GM23338 (cell line): ENCODE results near the gene BPTF. TPM values are rescaled to one million over a fixed set of nuclear protein-coding genes. Genes with fewer than 3 reads are reported as not detected.
A peak's percentile ranks its signal among the peaks of the same experiment; 100 is the strongest.
"Not testable (repeated sequence)": the region's sequence is repeated elsewhere in the genome, so short reads cannot be mapped to it uniquely, and the experiment has no call there.

Experiments
- ATAC-seq: fragments of 200-7000 bp; cut with Tn5 transposase; 3 replicates; pipeline ENCODE4 v1.9.1; 2020
- DNase-seq: peaks from one replicate; pipeline ENCODE4 v3.0.0-alpha.2; 2015; ENCODE audit warnings: low spot score
- H2AFZ ChIP-seq: fragments of 200-600 bp; sonication (generic); 2 replicates; pipeline ENCODE4 v1.8.0; 2016; ENCODE audit warnings: antibody characterized with exemption, mild to moderate bottlenecking, moderate library complexity
- H3F3A ChIP-seq: fragments of 200-600 bp; sonication (generic); replicated peaks from 2 replicates; pipeline ENCODE4 v1.8.0; 2017; ENCODE audit warnings: antibody characterized with exemption, mixed run types, low read depth
- H3K27ac ChIP-seq: fragments of 200-600 bp; sonication (generic); 2 replicates; pipeline ENCODE4 v1.6.1; 2016; ENCODE audit warnings: low read depth
- H3K27me3 ChIP-seq: fragments of 200-600 bp; sonication (generic); 2 replicates; pipeline ENCODE4 v1.8.0; 2016; ENCODE audit warnings: mild to moderate bottlenecking, mixed run types, moderate library complexity; ENCODE audit not compliant: insufficient read depth
- H3K36me3 ChIP-seq: fragments of 200-600 bp; sonication (generic); 2 replicates; pipeline ENCODE4 v1.8.0; 2016; ENCODE audit warnings: mild to moderate bottlenecking; ENCODE audit not compliant: insufficient read depth
- H3K4me1 ChIP-seq: fragments of 200-600 bp; sonication (generic); 2 replicates; pipeline ENCODE4 v1.8.0; 2016; ENCODE audit warnings: mild to moderate bottlenecking, moderate library complexity; ENCODE audit not compliant: insufficient read depth
- H3K4me2 ChIP-seq: fragments of 200-600 bp; sonication (generic); 2 replicates; pipeline ENCODE4 v1.7.1; 2017; ENCODE audit warnings: mixed run types
- H3K4me3 ChIP-seq: fragments of 200-600 bp; sonication (generic); 2 replicates; pipeline ENCODE4 v1.6.1; 2016; ENCODE audit warnings: mixed run types
- H3K79me2 ChIP-seq: fragments of 200-600 bp; sonication (generic); replicated peaks from 2 replicates; pipeline ENCODE4 v1.8.0; 2017; ENCODE audit warnings: mild to moderate bottlenecking; ENCODE audit not compliant: insufficient read depth
- H3K9me2 ChIP-seq: fragments of 200-600 bp; sonication (generic); 2 replicates; pipeline ENCODE4 v1.8.0; 2017; ENCODE audit not compliant: insufficient read depth
- H4K20me1 ChIP-seq: fragments of 200-600 bp; sonication (generic); replicated peaks from 2 replicates; pipeline ENCODE4 v1.8.0; 2017; ENCODE audit warnings: mild to moderate bottlenecking; ENCODE audit not compliant: insufficient read depth
- H3K27ac Mint-ChIP-seq: 2 replicates; pipeline ENCODE4 v1.8.0; 2020; ENCODE audit warnings: inconsistent platforms, mild to moderate bottlenecking, moderate library complexity, mixed read lengths
- H3K27me3 Mint-ChIP-seq: 3 replicates; pipeline ENCODE4 v1.8.0; 2022; ENCODE audit warnings: low read depth, mild to moderate bottlenecking, moderate library complexity, mixed read lengths, inconsistent platforms; ENCODE audit not compliant: insufficient read depth, poor library complexity
- H3K36me3 Mint-ChIP-seq: 3 replicates; pipeline ENCODE4 v1.8.0; 2021; ENCODE audit warnings: low read depth, mild to moderate bottlenecking, inconsistent platforms, moderate library complexity, mixed read lengths
- H3K4me1 Mint-ChIP-seq: 3 replicates; pipeline ENCODE4 v1.8.0; 2020; ENCODE audit warnings: mild to moderate bottlenecking, inconsistent platforms, mixed read lengths
- H3K4me3 Mint-ChIP-seq: 3 replicates; pipeline ENCODE4 v1.8.0; 2021; ENCODE audit warnings: moderate library complexity, mild to moderate bottlenecking, inconsistent platforms, mixed read lengths
- H3K9me3 Mint-ChIP-seq: 3 replicates; pipeline ENCODE4 v1.8.0; 2020; ENCODE audit warnings: moderate library complexity, mild to moderate bottlenecking, inconsistent platforms, mixed read lengths
- CREB1 ChIP-seq: fragments of 250-450 bp; sonication (Bioruptor Pico); IDR thresholded peaks from 2 replicates; pipeline ENCODE4 v1.5.0; 2020; ENCODE audit warnings: low read depth, mild to moderate bottlenecking, moderate library complexity
- CTCF ChIP-seq, 2 experiments: fragments of 200-600 bp in 1 of 2; sonication (generic) in 1 of 2; conservative IDR thresholded peaks; 2 replicates each; pipeline versions ENCODE4 v1.5.1 to v1.6.1; 2016 to 2017; ENCODE audit warnings: antibody characterized with exemption in 2 of 2, low read depth in 2 of 2, mild to moderate bottlenecking in 2 of 2, moderate library complexity in 1 of 2
- ETS1 ChIP-seq: IDR thresholded peaks from 2 replicates; pipeline ENCODE4 v1.6.1; 2016; ENCODE audit warnings: antibody characterized with exemption
- EZH2 ChIP-seq: fragments of 200-600 bp; sonication (generic); IDR thresholded peaks from one replicate; pipeline ENCODE4 v1.8.0; 2017; ENCODE audit warnings: antibody characterized with exemption, mild to moderate bottlenecking, low read depth; ENCODE audit not compliant: unreplicated experiment
- EZH2phosphoT487 ChIP-seq: fragments of 200-600 bp; sonication (generic); IDR thresholded peaks from one replicate; pipeline ENCODE4 v1.8.1; 2018; ENCODE audit warnings: antibody characterized with exemption; ENCODE audit not compliant: unreplicated experiment
- JUNB ChIP-seq: IDR thresholded peaks from one replicate; pipeline ENCODE4 v1.6.1; 2016; ENCODE audit warnings: antibody characterized with exemption; ENCODE audit not compliant: unreplicated experiment
- NANOG ChIP-seq: IDR thresholded peaks from 2 replicates; pipeline ENCODE4 v1.6.1; 2016; ENCODE audit warnings: antibody characterized with exemption, borderline replicate concordance
- POLR2AphosphoS5 ChIP-seq: IDR thresholded peaks from 2 replicates; pipeline ENCODE4 v1.6.1; 2016; ENCODE audit warnings: antibody characterized with exemption, low read depth
- STAT1 ChIP-seq: IDR thresholded peaks from one replicate; pipeline ENCODE4 v1.6.1; 2016; ENCODE audit warnings: antibody characterized with exemption; ENCODE audit not compliant: unreplicated experiment
- ZNF114 ChIP-seq: fragments of 250-450 bp; sonication (Bioruptor Pico); IDR thresholded peaks from 2 replicates; pipeline ENCODE4 v1.5.0; 2020; ENCODE audit warnings: mild to moderate bottlenecking, moderate library complexity
- ZNF331 ChIP-seq: fragments of 250-450 bp; sonication (Bioruptor Pico); IDR thresholded peaks from 2 replicates; pipeline ENCODE4 v1.5.0; 2020; ENCODE audit warnings: low read depth, mild to moderate bottlenecking, moderate library complexity
- polyA plus RNA-seq: library from polyadenylated mRNA; unstranded; fragments of >200 nt; fragmentation: Nextera tagmentation; extraction: Ambion mirVana; gene quantifications from 2 replicates; pipeline ENCODE4 v1.2.1, GENCODE V29; 2016
- total RNA-seq: library from RNA; depleted of rRNA; stranded (reverse); fragments of >200 nt; shearing (Covaris generic); gene quantifications from 2 replicates; pipeline ENCODE4 v1.2.3, GENCODE V29; 2014
- TF ChIP-seq, protein P1 (sequence below): IDR thresholded peaks from one replicate; pipeline ENCODE4 v1.6.1; 2018; ENCODE audit warnings: antibody characterized with exemption; ENCODE audit not compliant: unreplicated experiment

BPTF gene
- total and polyA plus RNA-seq, 2 experiments from 2014 or later = 161 to 179 TPM

DNA sequence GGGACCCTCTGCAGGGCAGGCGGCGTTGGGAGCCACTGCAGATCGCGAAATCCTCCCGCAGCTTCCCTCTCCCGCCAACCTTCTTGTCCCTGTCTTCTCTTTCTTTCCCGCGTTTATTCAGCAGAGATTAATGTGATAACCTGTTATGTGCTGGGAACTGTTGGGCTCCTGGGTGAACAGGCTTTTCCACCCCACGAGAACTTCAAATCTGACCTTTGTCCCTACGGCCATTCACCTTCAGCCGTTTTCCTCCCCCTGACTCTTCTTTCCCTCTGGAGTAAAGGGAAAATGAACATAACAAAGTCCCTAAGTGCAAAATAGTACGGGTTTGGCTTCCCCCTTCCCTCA, 195.1 kb downstream of the BPTF start:
- H3K27me3 Mint-ChIP-seq = peaks cover 30% of the 10 kb centered on the region
- Histone ChIP-seq H3K4me1 (peaks cover 6% of the 10 kb centered on the region), H3K9me2 (no peaks in the 10 kb centered on the region), H3K4me2 (peak overlapping the region; percentile 86), H3K4me3 (peak overlapping the region; percentile 70), H4K20me1 (no peaks in the 10 kb centered on the region), H3K27me3 (no peaks in the 10 kb centered on the region), H3K36me3 (no peaks in the 10 kb centered on the region), H3K79me2 (no peaks in the 10 kb centered on the region), H3F3A (peaks cover 2% of the 10 kb centered on the region; the same call in 1 of the 2 replicates), H2AFZ (peak overlapping the region; percentile 83; the same call in 1 of the 2 replicates), H3K27ac (peak overlapping the region; percentile 90)
- peaks cover 5% of the 10 kb centered on the region; the same call in 2 of the 3 replicates for H3K9me3 Mint-ChIP-seq
- DNase-seq (no peak), ATAC-seq (peak; percentile 7)
- 0 out of 3 replicates have a peak, but pooled peaks cover 4% of the 10 kb centered on the region for H3K4me1 Mint-ChIP-seq
- no peaks in the 10 kb centered on the region for H3K36me3 Mint-ChIP-seq
- H3K4me3 Mint-ChIP-seq = peak overlapping the region; percentile 79
- TF ChIP-seq ZNF114 (CRISPR knock-in tag) (no peak), POLR2AphosphoS5 (no peak), STAT1 (no peak), NANOG (no peak), CREB1 (CRISPR knock-in tag) (no peak), EZH2phosphoT487 (no peak), JUNB (no peak), EZH2 (no peak), CTCF (conservative IDR thresholded peaks at IDR 0.05; ENCODE audit: low read depth in 2 of 2) (no peak), ETS1 (no peak), ZNF331 (CRISPR knock-in tag) (no peak)
- TF ChIP-seq, protein P1, sequence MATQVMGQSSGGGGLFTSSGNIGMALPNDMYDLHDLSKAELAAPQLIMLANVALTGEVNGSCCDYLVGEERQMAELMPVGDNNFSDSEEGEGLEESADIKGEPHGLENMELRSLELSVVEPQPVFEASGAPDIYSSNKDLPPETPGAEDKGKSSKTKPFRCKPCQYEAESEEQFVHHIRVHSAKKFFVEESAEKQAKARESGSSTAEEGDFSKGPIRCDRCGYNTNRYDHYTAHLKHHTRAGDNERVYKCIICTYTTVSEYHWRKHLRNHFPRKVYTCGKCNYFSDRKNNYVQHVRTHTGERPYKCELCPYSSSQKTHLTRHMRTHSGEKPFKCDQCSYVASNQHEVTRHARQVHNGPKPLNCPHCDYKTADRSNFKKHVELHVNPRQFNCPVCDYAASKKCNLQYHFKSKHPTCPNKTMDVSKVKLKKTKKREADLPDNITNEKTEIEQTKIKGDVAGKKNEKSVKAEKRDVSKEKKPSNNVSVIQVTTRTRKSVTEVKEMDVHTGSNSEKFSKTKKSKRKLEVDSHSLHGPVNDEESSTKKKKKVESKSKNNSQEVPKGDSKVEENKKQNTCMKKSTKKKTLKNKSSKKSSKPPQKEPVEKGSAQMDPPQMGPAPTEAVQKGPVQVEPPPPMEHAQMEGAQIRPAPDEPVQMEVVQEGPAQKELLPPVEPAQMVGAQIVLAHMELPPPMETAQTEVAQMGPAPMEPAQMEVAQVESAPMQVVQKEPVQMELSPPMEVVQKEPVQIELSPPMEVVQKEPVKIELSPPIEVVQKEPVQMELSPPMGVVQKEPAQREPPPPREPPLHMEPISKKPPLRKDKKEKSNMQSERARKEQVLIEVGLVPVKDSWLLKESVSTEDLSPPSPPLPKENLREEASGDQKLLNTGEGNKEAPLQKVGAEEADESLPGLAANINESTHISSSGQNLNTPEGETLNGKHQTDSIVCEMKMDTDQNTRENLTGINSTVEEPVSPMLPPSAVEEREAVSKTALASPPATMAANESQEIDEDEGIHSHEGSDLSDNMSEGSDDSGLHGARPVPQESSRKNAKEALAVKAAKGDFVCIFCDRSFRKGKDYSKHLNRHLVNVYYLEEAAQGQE = no peak
- H3K27ac Mint-ChIP-seq = peak overlapping the region; percentile 92

DNA sequence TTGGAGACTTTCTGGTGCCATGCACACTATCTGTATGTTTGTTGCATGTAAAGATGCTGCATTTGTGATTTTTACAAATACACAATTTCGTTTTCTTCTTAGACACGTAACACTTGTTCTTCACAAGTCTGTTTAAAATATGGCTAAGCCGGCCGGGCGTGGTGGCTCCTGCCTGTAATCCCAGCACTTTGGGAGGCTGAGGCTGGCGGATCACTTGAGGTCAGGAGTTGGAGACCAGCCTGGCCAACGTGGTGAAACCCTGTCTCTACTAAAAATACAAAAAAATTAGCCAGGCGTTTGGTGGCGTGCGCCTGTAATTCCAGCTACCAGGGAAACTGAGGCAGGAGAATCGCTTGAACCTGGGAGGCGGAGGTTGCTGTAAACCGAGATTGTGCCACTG, 195.5 kb downstream of the BPTF start:
- H3K4me3 ChIP-seq = peak overlapping the region; percentile 70
- H3K79me2 ChIP-seq, H3K9me2 ChIP-seq, H3K36me3 Mint-ChIP-seq, H3K4me1 Mint-ChIP-seq, H3F3A ChIP-seq, H3K9me3 Mint-ChIP-seq, H4K20me1 ChIP-seq, H3K27ac Mint-ChIP-seq, H3K4me1 ChIP-seq, ATAC-seq, DNase-seq, H3K27me3 ChIP-seq, H3K36me3 ChIP-seq: not testable (repeated sequence)
- peak overlapping the region; percentile 86 for H3K4me2 ChIP-seq
- peaks cover 30% of the 10 kb centered on the region for H3K27me3 Mint-ChIP-seq
- peak overlapping the region; percentile 90; the same call in 1 of the 2 replicates for H3K27ac ChIP-seq
- H2AFZ ChIP-seq = peak overlapping the region; percentile 83; the same call in 1 of the 2 replicates
- H3K4me3 Mint-ChIP-seq = peak overlapping the region; percentile 79
